HG03175 (cell line): ENCODE data around the gene SFT2D3.

ENCODE experiments used
- ATAC-seq: cut with Tn5 transposase; IDR thresholded peaks from one replicate; pipeline ENCODE4 v1.9.1; 2021; ENCODE audit warnings: mild to moderate bottlenecking, moderate library complexity; ENCODE audit not compliant: unreplicated experiment

Gene SFT2D3

DNA sequence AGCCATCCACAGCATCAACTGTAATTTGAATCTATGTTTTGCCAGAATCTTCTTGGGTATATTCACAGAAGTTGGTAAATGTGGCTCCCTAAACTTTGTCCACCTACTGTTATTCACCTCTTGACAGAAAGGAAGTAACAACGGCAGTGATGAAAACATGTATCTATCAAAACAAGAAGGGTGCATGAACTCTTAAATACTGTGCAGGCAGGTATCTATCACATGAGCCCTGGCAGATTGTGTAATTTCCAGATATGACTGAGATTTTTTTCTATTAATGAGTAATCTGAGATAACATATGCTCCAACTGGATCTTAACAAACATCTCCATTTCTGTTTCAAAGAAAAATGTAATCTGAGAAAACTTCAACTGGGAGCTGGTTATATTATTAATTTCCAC, 36.6 kb downstream of the SFT2D3 start:
- ATAC-seq: peak; percentile 28

DNA sequence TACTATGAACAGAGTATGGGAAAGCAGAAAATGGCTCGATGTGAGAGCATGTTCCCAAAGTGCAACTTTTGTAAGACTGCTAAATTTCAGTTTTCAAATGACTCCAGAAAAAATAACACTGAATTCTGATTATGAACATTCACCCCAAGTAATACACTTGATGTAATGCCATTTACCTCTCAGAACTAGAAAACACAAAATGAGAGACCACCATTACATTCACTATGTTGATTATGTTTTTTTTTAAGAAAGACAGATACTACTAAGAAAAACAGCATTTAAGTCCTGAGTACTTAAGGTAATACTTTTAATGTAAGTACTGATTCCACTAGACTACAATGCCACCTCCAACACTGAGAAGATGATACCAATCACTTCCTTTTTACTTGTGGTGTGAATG, 38.5 kb downstream of the SFT2D3 start:
- no peak for ATAC-seq

DNA sequence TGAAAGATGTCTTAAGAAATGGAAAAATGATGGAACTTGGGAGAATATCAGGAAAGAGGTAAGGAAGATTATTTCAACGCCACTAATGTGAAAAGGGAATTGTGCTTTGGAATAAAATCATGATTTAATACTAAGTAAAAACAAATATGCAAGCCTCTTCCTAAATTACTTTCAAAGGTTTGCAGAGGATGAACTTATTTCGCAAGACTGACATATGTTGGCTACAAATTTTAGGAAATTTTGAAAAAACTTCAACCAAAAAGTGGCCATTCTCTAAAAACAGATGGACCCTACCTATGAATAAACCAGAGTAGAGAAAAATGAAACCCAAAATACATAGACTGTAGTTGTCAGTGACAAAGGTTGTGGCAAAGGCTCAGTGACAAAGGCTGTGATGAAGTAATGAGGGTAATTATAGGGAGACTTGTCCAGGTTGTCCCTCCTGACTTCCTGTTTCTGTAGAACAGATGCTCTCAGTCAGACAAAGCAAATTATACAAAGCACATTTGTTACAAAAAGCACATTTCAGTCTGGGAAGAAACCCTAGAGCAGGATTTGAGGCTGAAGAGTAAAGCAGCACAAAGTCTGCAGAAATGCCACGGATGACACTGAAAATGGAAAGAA, 39.5 kb downstream of the SFT2D3 start:
- ATAC-seq: no peak

GRCh38 chr2:127743477-127744026, 42.3 kb downstream of the SFT2D3 start:
- ATAC-seq: peak; percentile 61

DNA sequence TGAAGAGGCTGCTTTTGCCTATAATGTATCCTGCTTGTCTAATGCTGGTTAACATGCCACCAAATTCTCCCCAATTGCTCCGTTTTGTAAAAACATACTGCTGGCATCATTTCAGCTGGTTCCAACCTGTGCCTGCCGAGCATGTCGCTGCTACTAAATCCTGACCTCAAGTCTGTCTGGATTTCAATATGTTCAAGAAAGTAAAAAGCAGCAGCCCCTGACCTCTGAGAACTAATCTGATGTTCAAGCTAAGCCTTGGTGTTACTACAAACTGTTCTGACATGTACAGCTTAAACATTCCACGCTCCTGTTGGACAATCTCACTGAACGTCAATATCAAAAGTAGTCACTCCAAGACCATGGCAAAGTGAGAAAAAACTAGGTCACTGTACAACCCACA, 46.3 kb downstream of the SFT2D3 start:
- no peak for ATAC-seq

DNA sequence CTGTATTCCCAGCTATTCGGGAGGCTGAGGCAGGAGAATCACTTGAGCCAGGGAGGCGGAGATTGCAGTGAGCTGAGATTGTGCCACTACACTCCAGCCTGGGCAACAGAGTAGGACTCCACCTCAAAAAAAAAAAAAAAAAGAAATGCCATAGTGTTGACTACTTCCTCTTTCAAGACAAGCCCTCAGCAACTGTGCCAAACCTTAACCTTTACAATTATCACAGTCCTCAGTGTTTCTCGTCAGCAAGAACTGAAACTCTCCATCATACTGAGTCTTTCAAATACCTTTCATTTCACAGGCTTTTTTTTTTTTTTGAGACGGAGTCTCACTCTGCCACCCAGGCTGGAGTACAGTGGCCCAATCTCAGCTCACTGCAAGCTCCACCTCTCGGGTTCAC, 48.2 kb downstream of the SFT2D3 start:
- peak; percentile 99 for ATAC-seq

DNA sequence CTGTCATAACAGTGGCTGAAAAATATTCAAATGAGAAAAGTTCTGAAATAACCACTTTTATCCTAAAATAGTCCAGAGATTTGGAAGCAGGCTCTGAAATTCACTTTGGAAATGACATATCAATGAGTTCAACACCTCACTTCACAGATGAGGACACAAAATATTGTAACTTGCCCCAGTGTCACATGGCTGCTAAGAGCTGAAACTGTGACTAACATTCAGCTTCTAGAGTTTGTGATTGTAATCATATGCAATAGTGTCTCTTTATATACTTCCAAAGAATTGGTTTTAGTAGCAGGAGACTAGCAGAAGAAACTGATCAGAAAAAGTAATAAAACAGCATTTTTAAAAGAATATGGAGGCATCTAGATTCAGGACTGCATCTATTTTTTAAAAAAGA, 52.1 kb downstream of the SFT2D3 start:
- no peak for ATAC-seq

DNA sequence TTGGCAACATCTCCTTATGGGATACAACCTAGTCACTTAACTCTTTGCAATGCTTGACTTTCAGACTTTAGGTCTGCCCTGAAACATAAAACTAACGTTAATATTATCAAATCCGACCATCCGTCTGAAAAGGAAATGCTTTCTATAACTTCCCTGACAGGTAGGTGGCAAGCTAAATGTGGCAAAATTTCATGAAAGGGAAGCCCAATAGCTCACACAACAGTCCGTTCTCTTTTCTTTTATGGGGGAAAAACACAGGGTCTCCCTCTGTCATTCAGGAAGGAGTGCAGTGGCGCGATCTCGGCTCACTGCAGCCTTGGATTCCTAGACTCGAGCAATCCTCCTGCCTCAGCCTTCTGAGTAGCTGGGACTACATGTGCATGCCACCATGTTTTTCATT, 52.9 kb downstream of the SFT2D3 start:
- ATAC-seq: no peak
